ENCODE results near the gene MAP3K2. TPM values are rescaled to one million over a fixed set of nuclear protein-coding genes. Genes with fewer than 3 reads are reported as not detected.

MAP3K2 gene
- total RNA-seq, 1 donor from 2014 or later, result 42.2 TPM

GRCh38 chr2:127408004-127408806 lies 20.4 kb upstream of the MAP3K2 start:
- no peak for DNase-seq (ENCODE audit: low read depth)
- no peak for TF ChIP-seq CTCF (IDR thresholded peaks at IDR 0.05; ENCODE audit: insufficient read depth, low read length, poor library complexity, severe bottlenecking)
- no peaks in the 10 kb centered on the region for H3K27me3 ChIP-seq (ENCODE audit: control insufficient read depth, insufficient read depth, low read length)
- no peaks in the 10 kb centered on the region for H3K36me3 ChIP-seq (ENCODE audit: control insufficient read depth, insufficient read depth, low read length)
- H3K4me3 ChIP-seq (ENCODE audit: low read depth, low read length), result peak overlapping the region; percentile 35

DNA sequence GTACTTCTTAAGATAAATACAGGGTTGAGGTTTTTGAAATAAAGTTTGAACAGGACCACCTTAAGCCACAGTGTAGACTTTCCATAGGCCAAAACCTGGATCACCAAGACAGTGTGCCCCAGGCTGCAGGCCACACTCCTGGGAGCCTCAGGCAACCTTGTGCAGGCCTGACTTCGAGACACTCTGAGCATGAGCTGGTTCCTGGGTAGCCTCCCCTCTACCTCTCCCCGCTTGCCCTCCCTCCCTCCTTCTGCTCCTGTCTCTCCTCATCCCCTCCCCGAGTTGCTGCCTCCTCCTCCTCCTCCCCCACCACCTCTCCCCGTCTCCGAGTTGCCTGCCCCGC lies 19.9 kb upstream of the MAP3K2 start:
- no peak for TF ChIP-seq CTCF (IDR thresholded peaks at IDR 0.05; ENCODE audit: insufficient read depth, low read length, poor library complexity, severe bottlenecking)
- no peaks in the 10 kb centered on the region for H3K36me3 ChIP-seq (ENCODE audit: control insufficient read depth, insufficient read depth, low read length)
- no peaks in the 10 kb centered on the region for H3K27me3 ChIP-seq (ENCODE audit: control insufficient read depth, insufficient read depth, low read length)
- H3K4me3 ChIP-seq (ENCODE audit: low read depth, low read length), result no peak overlapping the region
- DNase-seq (ENCODE audit: low read depth), result no peak

DNA sequence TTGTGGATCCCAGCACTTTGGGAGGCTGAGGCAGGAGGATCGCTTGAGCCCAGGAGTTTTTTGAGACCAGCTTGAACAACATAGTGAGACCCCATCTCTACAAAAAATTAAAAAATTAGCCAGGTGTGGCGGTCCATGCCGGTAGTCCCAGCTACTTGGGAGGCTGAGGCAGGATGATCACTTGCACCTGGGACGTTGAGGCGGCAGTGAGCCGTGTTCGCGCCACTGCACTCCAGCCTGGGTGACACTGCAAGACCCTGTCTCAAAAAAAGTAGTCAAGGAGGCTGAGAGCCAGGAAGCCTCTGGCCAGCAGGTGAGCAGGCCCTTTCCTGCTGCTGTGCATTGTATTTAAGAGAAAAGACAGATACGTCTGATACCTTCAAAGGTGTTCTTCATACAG lies 19.3 kb upstream of the MAP3K2 start:
- no peak overlapping the region for H3K4me3 ChIP-seq (ENCODE audit: low read depth, low read length)
- no peaks in the 10 kb centered on the region for H3K27me3 ChIP-seq (ENCODE audit: control insufficient read depth, insufficient read depth, low read length)
- no peak for DNase-seq (ENCODE audit: low read depth)
- H3K36me3 ChIP-seq (ENCODE audit: control insufficient read depth, insufficient read depth, low read length), result no peaks in the 10 kb centered on the region
- no peak for TF ChIP-seq CTCF (IDR thresholded peaks at IDR 0.05; ENCODE audit: insufficient read depth, low read length, poor library complexity, severe bottlenecking)

GRCh38 chr2:127406454-127406853 lies 18.7 kb upstream of the MAP3K2 start:
- H3K4me3 ChIP-seq (ENCODE audit: low read depth, low read length), result no peak overlapping the region
- TF ChIP-seq CTCF (IDR thresholded peaks at IDR 0.05; ENCODE audit: insufficient read depth, low read length, poor library complexity, severe bottlenecking), result no peak
- DNase-seq (ENCODE audit: low read depth), result no peak
- H3K36me3 ChIP-seq (ENCODE audit: control insufficient read depth, insufficient read depth, low read length), result no peaks in the 10 kb centered on the region
- H3K27me3 ChIP-seq (ENCODE audit: control insufficient read depth, insufficient read depth, low read length), result no peaks in the 10 kb centered on the region

GRCh38 chr2:127405255-127405610 lies 17.5 kb upstream of the MAP3K2 start:
- H3K27me3 ChIP-seq (ENCODE audit: control insufficient read depth, insufficient read depth, low read length), result no peaks in the 10 kb centered on the region
- no peak for DNase-seq (ENCODE audit: low read depth)
- no peaks in the 10 kb centered on the region for H3K36me3 ChIP-seq (ENCODE audit: control insufficient read depth, insufficient read depth, low read length)
- no peak overlapping the region for H3K4me3 ChIP-seq (ENCODE audit: low read depth, low read length)
- TF ChIP-seq CTCF (IDR thresholded peaks at IDR 0.05; ENCODE audit: insufficient read depth, low read length, poor library complexity, severe bottlenecking), result no peak
